ENCODE results near the gene GLI3.

The GLI3 gene

DNA sequence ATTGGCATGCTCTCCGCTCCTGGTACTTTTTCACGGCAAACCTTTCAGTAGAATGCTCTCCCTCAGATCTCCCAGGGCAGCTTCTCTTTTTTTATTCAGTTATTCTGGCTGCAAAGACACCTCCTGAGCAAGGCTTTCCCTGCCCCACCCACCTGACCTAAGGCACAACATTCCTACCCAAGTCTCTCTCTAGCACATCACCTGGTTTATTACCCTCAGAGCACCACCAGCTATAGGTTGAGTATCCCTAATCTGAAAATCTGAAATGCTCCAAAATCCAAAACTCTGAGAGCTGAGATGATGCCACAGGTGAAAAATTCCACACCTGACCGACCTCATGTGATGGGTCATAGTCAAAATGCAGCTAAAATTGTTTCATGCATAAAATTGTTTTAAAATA, 99.6 kb downstream of the GLI3 start:
- DNase-seq: no peak

DNA sequence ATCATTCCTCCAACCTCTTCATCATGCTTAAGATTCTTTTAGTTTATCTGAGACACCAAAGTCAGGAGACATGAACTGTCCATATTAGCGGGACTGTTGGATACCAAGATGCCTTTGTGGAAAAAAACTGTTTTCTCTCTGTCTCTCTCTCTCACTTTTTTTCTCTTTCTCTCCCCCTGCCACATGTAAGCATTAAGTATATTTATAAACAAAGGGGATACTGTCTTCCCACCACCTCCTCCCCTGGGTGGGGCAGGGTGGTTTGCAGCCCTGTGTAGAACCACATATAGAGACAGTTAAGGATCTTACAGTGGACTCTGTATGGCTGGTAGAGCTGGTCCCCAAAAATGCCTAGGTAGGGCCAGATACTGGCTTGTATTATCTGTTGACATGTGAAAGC, 101.3 kb downstream of the GLI3 start:
- DNase-seq: no peak

DNA sequence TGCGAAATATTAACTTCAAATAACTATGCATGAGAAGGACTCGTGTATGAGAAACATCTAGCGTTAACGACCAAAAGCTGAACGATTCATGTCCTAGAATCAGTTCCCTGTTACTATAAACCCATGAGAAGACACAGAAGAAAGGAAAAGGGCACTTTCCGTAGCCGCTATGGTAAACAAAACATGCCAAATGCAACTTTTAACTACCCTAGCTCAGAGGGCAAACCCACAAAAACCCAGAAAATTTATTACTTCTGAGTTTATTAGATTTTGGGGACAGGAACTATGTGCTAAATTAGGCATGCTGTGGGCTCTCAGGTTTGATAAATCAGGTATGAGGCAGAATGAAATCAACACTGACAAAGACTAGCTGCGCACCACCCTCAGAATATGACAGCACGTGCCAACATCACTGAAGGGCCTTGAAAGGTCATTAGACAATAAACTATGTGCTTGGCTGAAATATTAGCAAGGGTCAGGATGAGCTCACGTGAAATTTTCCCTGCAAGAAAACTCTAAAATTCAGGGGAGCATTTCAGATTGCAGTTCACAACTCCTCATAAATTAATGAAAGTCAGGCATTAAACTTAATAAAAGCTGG, 102.6 kb downstream of the GLI3 start:
- no peak for DNase-seq

DNA sequence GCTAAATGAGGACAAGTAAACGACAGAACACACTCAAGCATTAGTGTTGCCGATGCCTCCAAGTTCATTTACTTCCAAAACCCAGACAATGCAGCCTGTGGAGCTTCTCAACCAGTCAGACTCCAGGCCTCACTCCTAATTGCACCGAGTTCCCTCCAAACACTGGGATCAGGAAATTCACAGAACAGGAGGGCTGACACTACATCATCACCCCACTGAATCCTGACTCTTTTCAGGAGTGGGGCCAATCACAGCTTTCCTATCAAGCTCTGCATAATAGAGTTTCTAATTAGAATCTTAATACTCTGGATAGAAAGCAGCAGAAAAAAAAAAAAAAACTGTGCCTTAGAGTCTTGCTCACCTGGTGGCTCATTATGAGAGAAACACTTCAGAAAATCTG, 103.7 kb downstream of the GLI3 start:
- DNase-seq: no peak

DNA sequence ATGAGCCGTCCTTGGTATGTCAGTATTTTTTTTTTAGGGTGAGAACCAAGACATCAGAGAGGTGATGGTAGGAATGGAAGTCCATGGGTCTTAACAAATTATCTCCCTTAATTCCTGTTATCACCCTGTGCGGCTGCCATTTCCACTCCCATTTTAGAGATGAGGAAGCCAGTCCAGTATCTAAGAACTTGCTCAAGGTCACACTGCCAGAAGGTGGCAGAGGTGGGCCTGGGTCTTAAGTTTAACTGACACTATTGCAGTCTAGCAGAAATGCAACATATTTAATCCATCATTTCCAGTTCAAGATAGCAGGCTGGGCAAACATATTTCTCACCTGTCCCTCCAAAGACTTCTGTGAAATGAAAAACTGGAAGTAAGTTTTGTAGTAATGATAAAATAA, 108.3 kb downstream of the GLI3 start:
- no peak for DNase-seq

DNA sequence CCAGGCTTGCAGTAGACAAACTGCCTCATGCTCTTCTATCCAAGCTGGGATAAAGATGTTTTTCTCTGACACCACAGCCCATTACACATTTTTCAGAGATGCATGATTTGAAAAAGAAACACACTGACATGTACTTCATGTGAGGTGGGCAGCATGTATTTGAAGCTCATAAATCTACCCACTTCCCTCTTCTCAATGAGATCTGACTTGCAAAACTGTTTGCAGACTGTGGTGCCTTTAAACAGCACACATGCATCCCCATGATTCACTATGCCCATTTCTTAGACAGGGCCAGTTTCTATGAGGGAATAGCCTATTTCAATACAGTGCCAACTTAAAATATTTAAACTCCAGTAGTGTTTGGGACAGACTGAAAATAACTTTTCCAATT, 109.8 kb downstream of the GLI3 start:
- DNase-seq: no peak

DNA sequence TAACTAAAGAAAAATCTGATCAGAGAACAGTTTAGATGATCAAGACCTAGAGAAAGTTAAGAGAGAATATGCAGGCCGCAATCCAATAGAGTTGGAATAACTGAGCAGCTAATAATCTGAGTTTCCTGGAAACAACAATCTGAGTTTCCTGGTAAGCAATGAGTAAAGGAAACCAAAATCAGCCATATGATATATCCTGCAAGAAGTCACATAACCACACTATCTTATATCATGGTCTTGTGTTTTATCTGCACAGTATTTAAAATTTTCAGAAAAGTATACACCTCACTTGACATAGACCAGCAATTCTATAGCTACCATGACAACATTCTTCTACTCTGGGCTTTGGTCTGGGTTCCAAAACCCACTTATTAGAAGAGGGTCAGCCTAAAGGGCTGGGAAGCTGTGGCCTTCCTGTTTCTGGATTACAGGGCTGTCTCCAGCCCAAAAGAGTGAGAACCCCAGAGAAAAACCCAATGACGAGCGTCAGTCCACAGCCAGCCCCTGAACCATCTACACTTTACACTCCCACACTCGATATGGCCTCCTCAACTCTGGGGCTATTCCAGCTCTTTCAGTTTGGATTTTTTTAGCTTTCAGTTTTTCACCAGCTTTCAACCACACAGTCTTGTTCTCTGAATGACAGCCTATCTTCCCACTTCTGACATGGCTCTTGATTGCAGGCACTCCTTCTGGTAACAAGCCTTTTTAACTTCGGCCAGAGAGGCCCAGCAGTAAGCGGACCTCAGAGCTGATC, 110.4 kb downstream of the GLI3 start:
- DNase-seq: no peak

DNA sequence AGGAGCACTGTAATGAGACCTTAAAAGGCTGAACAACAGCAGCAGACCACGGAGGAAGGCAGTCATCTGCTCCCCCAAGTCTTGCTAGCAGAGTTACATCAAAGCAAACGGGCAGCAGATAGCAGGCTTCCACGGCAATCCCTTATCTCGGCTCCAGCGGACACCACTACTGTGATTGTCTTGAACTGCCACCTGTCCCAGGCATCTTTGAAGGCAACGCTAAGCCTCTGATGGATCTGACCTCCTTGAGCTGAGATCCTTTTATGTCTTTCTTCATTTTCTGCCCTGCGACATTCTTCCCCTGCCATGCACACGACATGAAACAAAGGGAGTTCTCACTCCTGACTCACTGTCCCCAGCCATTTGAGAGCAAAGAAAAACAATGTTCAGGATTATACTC, 111.7 kb downstream of the GLI3 start:
- DNase-seq: no peak

DNA sequence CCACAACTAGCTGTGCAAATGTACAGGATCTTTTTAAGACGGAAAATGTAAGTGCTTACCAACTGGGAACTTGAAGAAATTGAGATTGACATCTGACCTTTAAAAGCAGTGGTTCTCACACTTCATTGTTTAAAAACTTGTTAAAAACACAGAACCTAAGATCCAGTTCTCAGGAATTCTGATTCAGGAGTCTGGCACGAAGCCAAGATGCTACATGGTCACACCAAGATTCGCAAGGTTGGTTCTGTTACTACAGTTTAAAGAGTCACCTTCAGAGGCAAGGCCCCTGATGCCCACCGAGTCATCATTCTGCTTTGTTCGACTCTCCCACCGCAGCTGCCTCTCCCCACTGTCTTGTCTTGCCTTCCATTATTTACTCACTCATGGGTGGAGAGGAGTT, 113.3 kb downstream of the GLI3 start:
- DNase-seq: no peak

DNA sequence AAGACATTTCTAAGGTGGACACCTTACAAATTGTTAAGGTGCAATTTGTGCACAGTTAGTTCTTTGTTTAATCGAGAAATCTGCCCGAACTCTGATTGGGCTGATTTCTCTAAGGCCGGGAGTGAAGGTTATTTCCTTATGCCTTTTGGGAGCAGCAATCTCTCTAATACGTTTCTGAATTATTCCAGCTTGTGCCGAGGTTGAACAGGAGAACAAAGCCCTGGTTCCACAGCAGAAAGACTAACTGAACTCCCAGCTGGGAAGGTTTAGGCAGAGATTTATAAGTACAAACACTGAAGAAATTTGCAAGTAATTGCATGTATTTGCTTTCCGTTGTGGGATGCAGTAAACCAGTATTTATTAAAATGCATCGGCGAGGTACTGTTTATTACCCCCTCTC, 116.8 kb downstream of the GLI3 start:
- no peak for DNase-seq

DNA sequence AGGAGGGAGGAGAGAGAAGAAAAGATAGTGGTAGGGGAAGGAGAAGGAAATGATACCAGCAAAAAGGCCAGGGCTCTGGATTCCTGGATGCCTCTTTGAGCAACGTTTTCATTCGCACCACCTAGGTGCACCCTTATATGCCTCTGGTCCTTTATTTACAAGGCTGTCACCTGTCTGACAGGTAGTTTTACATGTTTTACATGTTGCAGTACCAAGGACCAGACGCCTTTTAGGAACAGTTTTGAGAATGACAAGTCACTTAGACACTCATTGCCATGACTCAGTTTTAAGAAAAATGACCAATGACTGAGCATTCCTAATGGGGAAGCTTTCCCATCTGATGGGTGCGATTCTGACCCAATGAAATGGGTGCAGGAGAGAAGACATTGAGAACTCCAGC, 119.8 kb downstream of the GLI3 start:
- no peak for DNase-seq

DNA sequence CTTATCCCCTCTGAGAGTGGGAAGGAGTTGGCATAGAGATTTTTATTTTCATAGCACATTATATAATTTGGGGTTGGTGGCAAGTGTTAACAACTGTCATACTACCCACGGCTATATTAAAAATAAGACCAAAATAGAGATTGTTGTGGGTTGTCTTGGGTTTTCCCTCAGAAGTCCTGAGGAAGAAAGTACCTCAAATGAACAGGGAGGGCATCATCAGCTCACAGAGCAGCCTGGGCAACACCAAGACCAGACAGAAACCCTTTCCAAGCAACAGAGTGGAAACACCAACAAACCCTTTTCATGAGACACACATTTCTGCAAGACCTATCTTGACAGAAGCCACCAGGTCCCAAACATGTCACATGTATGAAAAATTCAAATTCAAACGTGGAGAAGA, 121.2 kb downstream of the GLI3 start:
- DNase-seq: no peak

DNA sequence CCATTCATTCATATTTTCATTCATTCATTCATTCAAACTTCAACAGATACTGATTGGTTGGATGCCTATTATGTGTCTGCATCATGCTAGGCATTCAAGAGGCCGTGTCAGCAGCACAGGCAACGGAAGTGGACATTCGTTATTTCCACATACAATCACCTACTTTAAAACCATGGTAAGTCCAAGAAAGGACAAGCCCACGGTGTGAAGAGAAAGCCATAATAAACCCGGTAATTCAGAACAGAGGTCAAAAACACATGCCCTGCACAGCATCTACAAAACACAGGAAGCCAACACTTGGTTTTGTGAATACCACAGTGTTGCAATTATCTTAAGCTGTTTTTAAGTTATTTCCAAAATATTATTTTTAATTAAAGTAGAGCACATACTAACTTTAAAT, 126.7 kb downstream of the GLI3 start:
- no peak for DNase-seq

DNA sequence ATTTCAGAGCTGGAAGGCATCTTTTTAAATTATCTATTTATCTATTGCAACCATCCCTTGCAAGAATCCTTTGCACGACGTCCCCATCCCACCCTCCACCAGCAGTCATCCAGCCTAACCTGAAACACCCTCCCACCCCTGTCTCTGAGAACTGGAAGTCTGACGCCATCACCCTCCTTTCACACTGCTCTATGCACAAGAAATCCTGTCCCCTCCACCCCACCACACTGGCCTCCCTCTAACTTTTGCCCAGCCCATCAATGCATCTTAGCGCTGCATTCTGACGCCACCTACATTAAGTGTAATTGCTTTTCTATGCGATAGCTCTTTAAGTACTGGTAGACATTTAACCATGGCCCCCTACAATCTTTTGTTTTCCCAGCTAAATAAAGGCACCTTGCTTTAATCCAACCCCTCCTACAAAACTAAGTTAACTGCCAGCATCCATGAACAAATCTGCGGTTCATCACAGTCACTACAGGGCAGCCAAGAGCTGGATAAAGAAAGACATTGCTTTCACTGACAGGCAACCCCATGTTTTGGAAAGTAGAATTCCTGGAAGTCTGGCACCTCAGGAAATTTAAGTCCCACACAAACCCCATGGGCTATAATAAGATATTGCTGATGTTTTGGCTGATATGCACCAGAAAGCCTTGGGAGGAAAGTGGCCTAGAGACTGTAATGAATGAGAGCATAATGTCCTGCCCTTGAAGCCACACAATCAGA, 128.0 kb downstream of the GLI3 start:
- no peak for DNase-seq

DNA sequence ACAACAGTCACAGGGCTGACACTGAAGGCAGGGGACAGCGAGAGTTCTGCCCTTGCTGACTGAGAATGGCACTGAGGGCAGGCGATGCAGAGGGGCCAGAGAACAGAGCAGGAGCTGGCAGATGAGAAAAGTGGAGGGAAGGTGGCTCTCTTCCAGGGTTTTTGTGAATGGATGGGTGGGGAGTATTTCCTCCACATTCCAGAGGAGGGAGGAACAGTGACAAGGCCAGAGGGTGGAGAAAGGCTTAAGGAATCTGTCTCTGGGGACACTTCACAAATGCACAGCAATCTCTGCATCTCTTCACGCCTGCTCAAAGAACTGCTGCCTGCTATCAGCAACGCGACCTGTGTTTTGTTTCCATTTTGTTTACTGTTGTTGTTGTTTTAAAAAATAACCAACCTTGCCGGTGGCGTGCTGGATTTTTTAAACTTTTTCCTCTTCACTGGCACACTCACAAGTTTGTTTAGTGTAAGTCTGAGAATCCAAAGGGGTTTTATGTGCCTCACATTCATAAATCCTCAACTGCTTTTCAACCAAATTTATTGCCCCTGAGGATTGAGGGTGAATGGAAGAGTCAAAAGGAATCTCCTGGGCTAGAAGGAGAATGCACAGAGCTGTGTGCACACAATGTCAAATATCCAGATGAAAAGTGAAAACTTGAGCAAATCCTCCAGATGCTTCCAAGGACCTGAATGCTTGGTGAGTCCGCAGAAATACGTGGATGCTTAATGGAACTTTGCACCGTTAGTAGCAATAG, 129.3 kb downstream of the GLI3 start:
- no peak for DNase-seq

DNA sequence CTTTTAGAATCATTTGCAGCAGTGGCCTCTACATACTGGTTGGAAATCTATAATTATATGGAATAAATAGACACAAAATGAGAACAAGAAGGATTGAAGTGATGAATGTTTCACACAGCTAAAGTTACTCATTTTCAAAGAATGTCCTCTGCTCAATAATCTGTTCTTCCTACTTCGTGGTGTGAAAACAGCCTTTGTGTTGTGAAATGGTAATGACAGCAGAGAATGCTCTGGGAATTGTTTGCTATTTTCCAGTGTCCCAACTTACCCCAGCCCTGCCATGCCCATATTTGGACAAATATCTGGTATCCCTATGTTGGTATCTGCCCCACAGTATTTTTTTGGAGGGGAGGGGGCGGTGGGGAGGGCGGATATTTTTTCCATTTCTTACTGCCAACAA, 130.4 kb downstream of the GLI3 start:
- no peak for DNase-seq

DNA sequence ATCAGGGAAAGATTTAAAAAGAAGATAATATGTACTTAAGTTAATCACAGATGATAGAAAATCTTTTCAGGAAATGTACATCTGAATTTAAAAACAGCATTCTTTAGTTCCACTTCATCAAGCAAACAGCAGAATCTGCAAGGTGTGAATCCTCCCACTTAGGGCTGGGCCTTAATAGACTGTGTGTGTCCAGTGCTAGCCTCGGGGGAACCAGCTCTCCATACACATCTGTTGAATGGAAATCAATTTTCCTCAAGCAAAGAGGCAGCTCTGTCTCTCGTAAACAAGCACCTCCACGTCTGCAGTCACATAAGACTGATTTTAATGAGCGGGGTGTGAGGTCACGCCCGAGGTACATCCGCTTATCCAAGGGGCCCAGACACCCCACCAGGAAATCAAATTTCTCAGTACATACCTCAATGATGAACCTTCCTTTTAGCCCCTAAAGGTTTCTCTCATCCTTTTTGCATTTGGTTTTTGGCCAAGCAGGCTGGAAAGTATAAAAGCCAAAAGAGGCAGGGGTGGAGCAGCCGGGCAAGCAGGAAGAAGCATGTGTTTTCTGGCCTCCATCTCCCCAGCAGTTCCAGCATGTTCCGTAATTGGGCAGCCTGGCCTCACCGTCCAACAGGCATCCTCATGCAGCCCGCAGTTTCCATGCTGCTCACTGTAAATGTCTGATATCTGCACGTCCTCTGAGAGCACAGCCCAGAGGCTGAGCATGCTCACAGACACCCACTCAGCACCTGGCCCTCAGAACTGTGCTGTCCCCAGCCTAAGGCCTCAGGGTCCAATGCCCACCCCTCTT, 131.3 kb downstream of the GLI3 start:
- DNase-seq: no peak

DNA sequence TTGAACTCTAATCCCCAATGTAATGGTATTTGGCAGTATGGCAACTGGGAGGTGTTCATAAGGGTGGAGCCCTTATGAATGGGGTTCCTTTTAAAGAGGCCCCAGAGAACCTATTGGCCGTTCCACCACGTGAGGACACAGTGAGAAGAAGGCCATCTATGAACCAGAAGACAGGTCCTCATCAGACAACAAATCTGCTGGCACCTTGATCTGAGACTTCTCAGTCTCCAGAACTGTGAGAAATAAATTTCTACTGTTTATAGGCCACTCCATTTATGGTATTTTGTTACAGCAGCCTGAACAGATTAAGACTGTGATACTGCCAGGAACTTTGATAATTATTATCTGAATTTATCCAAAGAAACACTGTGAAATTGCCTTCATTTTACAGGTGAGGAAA, 132.3 kb downstream of the GLI3 start:
- no peak for DNase-seq

DNA sequence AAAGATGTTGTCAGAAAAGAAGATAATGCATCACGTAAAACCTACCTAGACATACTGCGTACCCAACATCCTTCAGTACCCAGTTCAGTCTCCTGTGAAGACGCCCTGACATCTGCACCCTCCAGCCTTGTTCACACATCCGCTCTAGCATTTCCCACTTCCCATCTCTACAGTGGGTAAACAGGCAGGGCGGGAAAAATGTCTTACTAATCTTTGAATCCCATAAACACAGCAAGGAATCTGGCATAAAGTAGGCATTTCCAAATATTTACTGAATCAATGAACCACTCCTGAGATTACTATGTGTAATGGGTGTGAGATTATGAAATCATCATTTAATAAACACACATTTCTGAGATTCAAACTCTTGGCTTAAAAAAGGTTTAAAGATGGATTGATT, 132.8 kb downstream of the GLI3 start:
- DNase-seq: no peak

DNA sequence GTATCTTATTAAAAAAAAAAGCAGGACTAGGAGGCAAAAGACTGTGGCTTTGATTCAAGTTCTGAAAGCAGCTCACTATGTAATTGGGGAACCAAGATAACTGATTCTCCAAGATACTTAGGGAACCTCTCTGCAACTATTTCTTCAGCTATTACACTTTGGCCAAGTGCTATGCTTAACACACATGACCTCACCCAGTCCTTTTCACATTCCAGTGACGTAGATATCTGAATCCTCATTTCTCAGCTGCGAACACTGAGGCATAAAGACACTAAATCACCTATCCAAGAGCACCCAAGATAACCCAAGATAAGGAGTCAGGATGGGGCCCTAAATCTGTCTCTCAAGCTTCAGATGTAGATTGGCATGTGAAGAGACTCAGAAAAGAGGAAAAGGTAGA, 133.6 kb downstream of the GLI3 start:
- no peak for DNase-seq

DNA sequence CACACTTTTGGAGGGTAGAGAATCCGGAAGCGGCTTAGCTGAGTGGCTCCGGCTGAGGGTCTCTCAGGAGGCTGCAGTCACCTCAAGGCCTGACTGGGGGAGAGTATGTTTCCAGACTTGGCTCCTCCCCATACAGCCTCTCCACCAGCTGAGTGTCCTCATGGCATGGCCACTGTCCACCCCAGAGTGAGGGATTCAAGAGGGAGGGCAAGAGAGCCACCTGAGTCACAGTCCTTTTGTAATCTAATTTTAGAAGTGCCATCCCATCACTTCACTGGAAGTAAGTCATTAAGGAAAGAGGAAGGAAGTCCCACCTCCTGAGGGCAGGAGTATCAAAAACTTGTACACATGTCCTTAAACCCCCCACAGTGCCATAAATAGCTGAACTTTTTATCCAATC, 134.0 kb downstream of the GLI3 start:
- no peak for DNase-seq

DNA sequence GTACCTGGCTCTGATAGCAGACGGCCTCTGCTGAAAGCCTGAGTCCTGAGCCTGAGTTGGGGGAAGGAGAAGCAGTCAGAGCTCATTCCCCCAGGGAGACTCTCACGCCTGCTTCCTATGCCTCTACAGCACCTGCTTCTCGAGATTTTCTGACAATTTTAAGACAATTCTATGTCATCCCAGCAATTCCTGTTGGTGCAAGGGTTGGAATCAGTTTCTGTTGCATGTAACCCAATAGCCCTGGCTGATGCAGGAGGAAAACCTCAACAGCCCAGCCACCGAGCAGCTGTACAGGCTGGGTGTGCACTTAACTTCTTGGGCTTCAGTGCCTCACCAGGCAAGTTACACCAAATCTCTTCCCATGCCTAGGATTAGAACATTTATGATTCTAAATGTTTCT, 134.7 kb downstream of the GLI3 start:
- DNase-seq: no peak

DNA sequence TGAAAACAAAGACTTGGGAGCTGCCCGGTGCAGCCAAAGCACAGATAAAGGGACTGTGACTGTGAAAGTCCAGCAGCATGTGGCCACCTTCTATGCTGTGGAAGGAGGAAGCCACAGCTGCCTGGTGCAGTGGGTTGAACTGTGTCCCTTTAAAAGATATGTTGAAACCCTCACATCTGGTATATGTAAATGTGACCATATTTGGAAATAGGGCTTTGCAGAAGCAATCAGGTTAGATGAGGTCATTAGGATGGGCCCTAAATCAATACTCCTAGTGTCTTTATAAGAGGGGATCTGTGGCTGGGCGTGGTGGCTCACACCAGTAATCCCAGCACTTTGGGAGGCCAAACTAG, 136.9 kb downstream of the GLI3 start:
- no peak for DNase-seq
